CD4-positive, alpha-beta T cell treated with Interleukin-6 for 4 hours (primary cell): ENCODE results near the gene MOGAT3.
A peak's percentile ranks its signal among the peaks of the same experiment; 100 is the strongest.

ENCODE experiments used
- DNase-seq: peaks from one replicate; pipeline ENCODE4 v3.0.0-alpha.2; 2020; ENCODE audit warnings: mixed read lengths

Gene MOGAT3

DNA sequence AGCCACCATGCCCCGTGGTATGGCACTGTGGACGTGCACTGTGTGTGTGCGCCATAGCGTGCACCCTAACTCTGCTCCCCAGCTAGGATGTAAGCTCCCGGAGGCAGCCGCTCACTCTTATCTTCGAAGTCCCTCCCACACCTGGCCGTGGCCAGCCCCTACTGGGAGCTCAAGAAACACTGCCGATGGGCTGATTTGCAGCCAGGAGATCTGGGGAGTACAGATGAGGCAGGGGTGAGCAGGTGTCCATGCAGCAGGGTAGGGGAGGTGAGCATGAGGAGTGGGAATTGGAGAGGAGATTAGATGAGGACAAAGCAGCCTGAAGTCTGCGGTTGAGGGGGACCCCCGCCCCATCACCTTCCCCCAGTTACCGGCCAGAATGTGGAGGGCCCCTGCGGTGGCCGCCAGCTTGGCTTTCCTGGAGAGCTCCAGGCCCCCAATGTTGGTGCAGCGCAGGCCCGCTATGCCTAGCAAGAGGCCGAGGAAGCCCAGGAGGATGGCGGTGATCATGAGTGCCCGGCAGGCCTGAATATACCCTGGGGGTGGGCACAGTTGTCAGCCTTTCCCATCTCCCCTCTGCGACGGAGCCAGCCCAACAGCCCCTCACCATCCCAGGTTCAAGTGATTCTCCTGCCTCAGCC lies 33.2 kb upstream of the MOGAT3 start:
- no peak for DNase-seq

GRCh38 chr7:101232141-101232850 lies 31.5 kb upstream of the MOGAT3 start:
- DNase-seq = no peak

GRCh38 chr7:101231644-101232043 lies 30.8 kb upstream of the MOGAT3 start:
- no peak for DNase-seq

DNA sequence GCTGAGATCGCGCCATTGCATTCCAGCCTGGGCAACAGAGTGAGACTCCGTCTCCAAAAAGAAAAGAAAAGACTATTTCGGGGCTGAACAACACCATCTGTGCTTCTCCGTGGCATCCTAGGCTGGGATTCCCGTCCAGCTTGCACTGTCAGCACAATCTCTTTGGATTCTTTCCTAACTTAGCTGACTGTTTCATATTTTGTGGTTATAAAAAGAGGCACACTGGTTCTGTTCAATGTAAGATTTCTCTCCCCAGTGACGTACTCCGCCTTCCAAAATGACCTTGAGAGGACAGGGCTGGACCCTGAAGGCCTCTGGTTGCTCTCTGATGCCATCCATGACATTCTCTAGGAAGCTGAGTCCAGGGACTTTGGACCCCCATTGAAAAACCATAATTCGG lies 25.9 kb upstream of the MOGAT3 start:
- DNase-seq = no peak

GRCh38 chr7:101225650-101226049 lies 24.8 kb upstream of the MOGAT3 start:
- no peak for DNase-seq

GRCh38 chr7:101223528-101223927 lies 22.7 kb upstream of the MOGAT3 start:
- DNase-seq = no peak

DNA sequence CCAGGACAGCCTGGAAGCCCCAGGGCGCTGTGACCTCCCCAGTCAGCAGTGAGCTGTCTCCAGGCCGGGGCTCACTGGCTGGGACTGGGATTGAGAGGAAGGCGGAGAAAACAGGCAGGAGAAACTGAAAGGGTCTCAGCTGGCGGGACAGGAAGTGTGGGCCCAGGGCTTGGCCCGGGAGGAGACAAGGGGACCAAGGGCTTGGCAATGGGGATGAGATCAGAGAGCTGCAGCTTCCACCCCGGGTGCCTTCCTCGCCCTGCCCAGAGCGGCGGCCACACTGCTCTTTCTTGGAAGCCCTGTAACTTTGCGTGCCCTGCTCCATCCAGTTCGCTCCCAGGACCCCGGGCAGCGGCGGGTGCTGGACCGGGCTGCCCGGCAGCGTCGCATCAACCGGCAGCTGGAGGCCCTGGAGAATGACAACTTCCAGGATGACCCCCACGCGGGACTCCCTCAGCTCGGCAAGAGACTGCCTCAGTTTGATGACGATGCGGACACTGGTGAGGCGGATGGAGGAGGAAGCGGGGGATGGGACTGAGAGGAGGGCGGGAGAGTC lies 21.5 kb upstream of the MOGAT3 start:
- no peak for DNase-seq

GRCh38 chr7:101220295-101220694 lies 19.5 kb upstream of the MOGAT3 start:
- no peak for DNase-seq

GRCh38 chr7:101218236-101219125 lies 17.6 kb upstream of the MOGAT3 start:
- no peak for DNase-seq

GRCh38 chr7:101217388-101218235 lies 16.8 kb upstream of the MOGAT3 start, which contains the start of the genes PLOD3 and ZNHIT1:
PLOD3 (minus strand) TSS chr7:101217581; CDS start chr7:101217274, 307 bp downstream.
ZNHIT1 (plus strand) TSS chr7:101218165; CDS start chr7:101218196, 31 bp downstream.
- DNase-seq = peak; percentile 98

GRCh38 chr7:101216860-101217387 lies 16.1 kb upstream of the MOGAT3 start:
- DNase-seq = no peak

GRCh38 chr7:101216001-101216859 lies 15.4 kb upstream of the MOGAT3 start:
- DNase-seq = no peak

DNA sequence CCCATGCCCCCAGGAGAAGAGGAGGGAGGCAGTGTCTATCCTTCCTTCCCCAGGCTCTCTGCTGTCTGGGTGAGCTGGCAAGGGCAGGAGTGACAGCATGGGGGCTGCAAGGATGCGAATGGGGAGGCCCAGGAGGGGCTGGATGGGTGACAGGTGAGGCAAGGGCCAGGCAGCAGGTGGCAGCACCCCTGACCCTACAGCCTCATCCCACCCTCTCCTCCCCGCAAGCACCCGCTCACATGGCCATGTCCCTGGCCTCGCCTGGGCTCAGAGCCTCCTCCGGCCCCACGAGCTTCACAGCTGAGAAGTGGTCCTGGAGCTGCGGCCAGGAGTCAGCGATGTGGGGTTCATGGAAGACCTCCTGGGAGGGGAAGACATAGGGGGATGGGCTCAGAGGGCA lies 11.2 kb upstream of the MOGAT3 start:
- DNase-seq = no peak

GRCh38 chr7:101211501-101211900 lies 10.7 kb upstream of the MOGAT3 start:
- no peak for DNase-seq

DNA sequence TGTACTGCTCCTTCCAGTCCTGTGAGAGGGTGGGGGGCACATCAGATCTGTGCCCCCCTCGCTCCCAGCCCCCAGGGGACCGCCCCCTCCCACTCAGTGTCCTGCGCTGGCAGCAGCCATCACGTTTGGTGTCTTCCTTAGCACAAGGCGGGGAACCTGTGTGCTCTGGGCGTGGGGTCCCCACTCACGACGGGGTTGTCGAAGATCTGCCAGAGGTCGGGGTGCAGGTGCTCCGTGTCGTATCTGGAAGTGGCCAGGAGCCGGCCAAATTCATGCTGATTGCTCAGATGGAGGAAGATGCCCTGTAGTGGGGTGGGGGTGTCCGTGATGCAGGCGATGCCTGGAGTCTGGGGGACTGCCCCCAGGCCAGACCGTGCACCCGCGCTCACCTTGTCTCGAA lies 9.3 kb upstream of the MOGAT3 start:
- DNase-seq = no peak

GRCh38 chr7:101208794-101209193 lies 8.0 kb upstream of the MOGAT3 start:
- no peak for DNase-seq

- no peak for DNase-seq
These were observed 6.6 kb upstream of the MOGAT3 start for GRCh38 chr7:101207459-101207858.

DNA sequence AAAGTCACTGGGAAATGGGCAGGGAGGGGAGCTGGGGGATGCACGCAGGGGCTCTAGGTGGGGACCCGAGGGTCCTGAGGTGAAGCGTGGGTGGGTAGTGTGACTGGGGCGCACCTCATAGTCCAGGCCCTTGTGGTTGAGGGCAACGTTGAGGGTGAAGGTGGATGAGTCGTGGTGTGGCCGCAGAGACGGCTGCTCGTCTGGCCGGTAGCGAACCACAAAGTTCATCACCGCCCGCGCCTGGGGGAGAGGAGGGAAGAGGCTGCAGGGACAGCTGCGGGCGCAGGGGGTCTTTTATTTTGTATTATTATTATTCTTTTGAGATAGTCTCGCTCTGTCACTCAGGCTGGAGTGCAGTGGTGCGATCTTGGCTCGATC lies 5.8 kb upstream of the MOGAT3 start:
- DNase-seq = no peak

GRCh38 chr7:101205901-101206664 lies 5.2 kb upstream of the MOGAT3 start:
- no peak for DNase-seq
